Mesenchymal stem cell (in vitro differentiated cells and primary cell): ENCODE measurements around the gene ROBO2.

ENCODE experiments used
- DNase-seq: peaks from one replicate; pipeline ENCODE4 v3.0.0-alpha.2; 2013
- H2AFZ ChIP-seq: one replicate; pipeline ENCODE4 v1.6.1; 2013; ENCODE audit warnings: low read depth, mild to moderate bottlenecking, control low read depth, inconsistent platforms, low read length, moderate library complexity
- H2AK5ac ChIP-seq: 2 replicates; pipeline ENCODE4 v1.6.1; 2013; ENCODE audit warnings: low read length, moderate library complexity, mild to moderate bottlenecking, inconsistent platforms; ENCODE audit not compliant: severe bottlenecking
- H2BK120ac ChIP-seq: one replicate; pipeline ENCODE4 v1.6.1; 2013; ENCODE audit warnings: low read depth, mild to moderate bottlenecking, inconsistent platforms, low read length, moderate library complexity
- H2BK12ac ChIP-seq, 2 experiments: one replicate each; pipeline ENCODE4 v1.6.1; 2013; ENCODE audit warnings: inconsistent platforms in 2 of 2, low read length in 2 of 2, mild to moderate bottlenecking in 2 of 2, moderate library complexity in 2 of 2, control low read depth in 1 of 2
- H2BK15ac ChIP-seq: one replicate; pipeline ENCODE4 v1.6.1; 2013; ENCODE audit warnings: mild to moderate bottlenecking, low read depth, inconsistent platforms; ENCODE audit not compliant: poor library complexity, severe bottlenecking
- H2BK5ac ChIP-seq: 2 replicates; pipeline ENCODE4 v1.6.1; 2013; ENCODE audit warnings: low read depth, mild to moderate bottlenecking, low read length, control low read depth, inconsistent platforms; ENCODE audit not compliant: poor library complexity, severe bottlenecking
- H3K14ac ChIP-seq, 2 experiments: one replicate each; pipeline ENCODE4 v1.6.1; 2013; ENCODE audit warnings: inconsistent platforms in 2 of 2, low read length in 2 of 2, control low read depth in 1 of 2, mild to moderate bottlenecking in 1 of 2, moderate library complexity in 1 of 2
- H3K18ac ChIP-seq, 2 experiments: one replicate each; pipeline ENCODE4 v1.6.1; 2013; ENCODE audit warnings: inconsistent platforms in 2 of 2, low read length in 2 of 2, control low read depth in 1 of 2, low read depth in 1 of 2, mild to moderate bottlenecking in 1 of 2
- H3K23ac ChIP-seq, 2 experiments: one replicate each; pipeline ENCODE4 v1.6.1; 2013; ENCODE audit warnings: inconsistent platforms in 2 of 2, low read length in 2 of 2, mild to moderate bottlenecking in 2 of 2, moderate library complexity in 2 of 2, control low read depth in 1 of 2
- H3K27ac ChIP-seq: 2 replicates; pipeline ENCODE4 v1.5.1; 2013; ENCODE audit warnings: mild to moderate bottlenecking, moderate library complexity, low read length, control low read depth, inconsistent platforms; ENCODE audit not compliant: poor library complexity, severe bottlenecking
- H3K27me3 ChIP-seq, 2 experiments: 2 replicates each; pipeline versions ENCODE4 v1.6.1 to v1.7.0; 2013; ENCODE audit warnings: low read length in 2 of 2, mild to moderate bottlenecking in 2 of 2, moderate library complexity in 2 of 2, control low read depth in 1 of 2, inconsistent platforms in 1 of 2; ENCODE audit not compliant: control insufficient read depth in 1 of 2, insufficient read depth in 1 of 2
- H3K36me3 ChIP-seq, 2 experiments: 2 replicates each; pipeline versions ENCODE4 v1.6.1 to v1.7.0; 2013; ENCODE audit warnings: low read length in 2 of 2, control low read depth in 1 of 2, inconsistent platforms in 1 of 2, low read depth in 1 of 2, mild to moderate bottlenecking in 1 of 2; ENCODE audit not compliant: insufficient read depth in 2 of 2, control insufficient read depth in 1 of 2
- H3K4ac ChIP-seq, 2 experiments: one replicate each; pipeline ENCODE4 v1.6.1; 2013; ENCODE audit warnings: inconsistent platforms in 2 of 2, low read length in 2 of 2, mild to moderate bottlenecking in 2 of 2, moderate library complexity in 2 of 2, control low read depth in 1 of 2, low read depth in 1 of 2
- H3K4me1 ChIP-seq: 2 replicates; pipeline ENCODE4 v1.6.1; 2013; ENCODE audit warnings: low read depth, low read length, control low read depth; ENCODE audit not compliant: control insufficient read depth, insufficient read depth
- H3K4me2 ChIP-seq: 2 replicates; pipeline ENCODE4 v1.6.1; 2013; ENCODE audit warnings: low read length, mild to moderate bottlenecking, inconsistent platforms; ENCODE audit not compliant: poor library complexity, severe bottlenecking
- H3K4me3 ChIP-seq, 2 experiments: 2 replicates each; pipeline versions ENCODE4 v1.5.1 to v1.7.0; 2013; ENCODE audit warnings: low read length in 2 of 2, mild to moderate bottlenecking in 2 of 2, control low read depth in 1 of 2, low read depth in 1 of 2; ENCODE audit not compliant: insufficient read depth in 1 of 2
- H3K79me1 ChIP-seq: replicated peaks from 2 replicates; pipeline ENCODE4 v1.6.1; 2013; ENCODE audit warnings: mild to moderate bottlenecking, control low read depth, low read length, inconsistent platforms; ENCODE audit not compliant: poor library complexity, severe bottlenecking
- H3K9ac ChIP-seq: 2 replicates; pipeline ENCODE4 v1.7.0; 2013; ENCODE audit warnings: mild to moderate bottlenecking, low read length, moderate library complexity
- H3K9me3 ChIP-seq: 2 replicates; pipeline ENCODE4 v1.7.0; 2013; ENCODE audit warnings: mild to moderate bottlenecking, low read length; ENCODE audit not compliant: control insufficient read depth
- H4K8ac ChIP-seq: one replicate; pipeline ENCODE4 v1.6.1; 2013; ENCODE audit warnings: inconsistent platforms, mild to moderate bottlenecking, low read length, moderate library complexity
- H4K91ac ChIP-seq: one replicate; pipeline ENCODE4 v1.6.1; 2013; ENCODE audit warnings: mild to moderate bottlenecking, low read length, inconsistent platforms
- WGBS: methylation state at CpG from one replicate; pipeline ENCODE4 v1.1.7; 2013; ENCODE audit warnings: mixed read lengths; 5-methylcytosine and 5-hydroxymethylcytosine counted together

The ROBO2 gene

DNA sequence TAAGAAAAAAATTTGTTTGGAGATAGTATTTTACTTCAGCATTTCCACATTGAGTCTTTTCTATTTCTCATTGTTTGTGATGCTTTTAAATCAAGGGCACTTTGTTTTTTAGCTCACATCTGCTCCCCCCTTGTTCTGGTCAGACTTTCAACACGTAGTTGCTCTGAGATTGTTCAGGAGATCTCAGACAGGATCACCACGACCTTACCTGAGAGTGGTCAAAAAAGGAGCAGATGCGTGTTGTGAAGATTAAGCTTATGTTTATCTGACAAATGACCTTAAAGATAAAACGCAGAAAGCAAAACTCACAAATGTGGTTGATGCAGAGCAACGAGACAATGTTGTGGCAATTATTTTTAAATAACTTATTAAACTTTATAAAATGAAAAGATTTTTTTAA, 298.3 kb downstream of the ROBO2 start:
- no peak overlapping the region for H2AFZ ChIP-seq
- no peak overlapping the region for H3K23ac ChIP-seq
- WGBS = 81% methylated on average over 4 of the region's 5 CpGs
- no peak overlapping the region for H2BK15ac ChIP-seq
- H2AK5ac ChIP-seq = no peak overlapping the region
- no peak for DNase-seq
- no peak overlapping the region for H3K27ac ChIP-seq
- no peak overlapping the region for H2BK120ac ChIP-seq
- no peaks in the 10 kb centered on the region for H3K36me3 ChIP-seq
- H3K14ac ChIP-seq = no peak overlapping the region
- H3K9ac ChIP-seq = no peak overlapping the region
- no peak overlapping the region for H2BK12ac ChIP-seq
- H4K8ac ChIP-seq = no peak overlapping the region
- no peaks in the 10 kb centered on the region for H3K27me3 ChIP-seq
- no peak overlapping the region for H3K4me2 ChIP-seq
- H3K4me1 ChIP-seq = no peaks in the 10 kb centered on the region
- no peaks in the 10 kb centered on the region for H3K9me3 ChIP-seq
- no peak overlapping the region for H3K18ac ChIP-seq
- no peak overlapping the region for H4K91ac ChIP-seq
- no peak overlapping the region for H3K4ac ChIP-seq
- H2BK5ac ChIP-seq = no peak overlapping the region
- H3K4me3 ChIP-seq = no peak overlapping the region
- H3K79me1 ChIP-seq = no peaks in the 10 kb centered on the region

- WGBS = 95% methylated on average over 3 of the region's 6 CpGs
- Histone ChIP-seq H2BK15ac (no peak overlapping the region), H3K27ac (no peak overlapping the region), H2BK5ac (no peak overlapping the region), H3K4me1 (no peaks in the 10 kb centered on the region), H2AK5ac (no peak overlapping the region), H3K36me3 (no peaks in the 10 kb centered on the region), H3K18ac (no peak overlapping the region), H3K9ac (no peak overlapping the region), H3K4me2 (no peak overlapping the region), H3K14ac (no peak overlapping the region), H3K79me1 (no peaks in the 10 kb centered on the region), H3K27me3 (no peaks in the 10 kb centered on the region), H2AFZ (no peak overlapping the region), H2BK12ac (no peak overlapping the region), H3K23ac (no peak overlapping the region), H4K91ac (no peak overlapping the region), H3K9me3 (no peaks in the 10 kb centered on the region), H3K4me3 (no peak overlapping the region), H3K4ac (no peak overlapping the region), H4K8ac (no peak overlapping the region), H2BK120ac (no peak overlapping the region)
- no peak for DNase-seq
Observed at GRCh38 chr3:77342027-77342426, 302.1 kb downstream of the ROBO2 start.

GRCh38 chr3:77342688-77343087, 302.8 kb downstream of the ROBO2 start:
- no peak for DNase-seq
- Histone ChIP-seq H3K9ac (no peak overlapping the region), H4K91ac (no peak overlapping the region), H2BK12ac (no peak overlapping the region), H3K14ac (no peak overlapping the region), H2AK5ac (no peak overlapping the region), H2AFZ (no peak overlapping the region), H2BK5ac (no peak overlapping the region), H2BK120ac (no peak overlapping the region), H2BK15ac (no peak overlapping the region), H3K18ac (no peak overlapping the region), H3K23ac (no peak overlapping the region), H3K9me3 (no peaks in the 10 kb centered on the region), H3K4ac (no peak overlapping the region), H3K27me3 (no peaks in the 10 kb centered on the region), H3K4me2 (no peak overlapping the region), H3K27ac (no peak overlapping the region), H4K8ac (no peak overlapping the region), H3K36me3 (no peaks in the 10 kb centered on the region), H3K4me3 (no peak overlapping the region), H3K4me1 (no peaks in the 10 kb centered on the region), H3K79me1 (no peaks in the 10 kb centered on the region)
- 93% methylated on average over 4 of the region's 5 CpGs for WGBS

DNA sequence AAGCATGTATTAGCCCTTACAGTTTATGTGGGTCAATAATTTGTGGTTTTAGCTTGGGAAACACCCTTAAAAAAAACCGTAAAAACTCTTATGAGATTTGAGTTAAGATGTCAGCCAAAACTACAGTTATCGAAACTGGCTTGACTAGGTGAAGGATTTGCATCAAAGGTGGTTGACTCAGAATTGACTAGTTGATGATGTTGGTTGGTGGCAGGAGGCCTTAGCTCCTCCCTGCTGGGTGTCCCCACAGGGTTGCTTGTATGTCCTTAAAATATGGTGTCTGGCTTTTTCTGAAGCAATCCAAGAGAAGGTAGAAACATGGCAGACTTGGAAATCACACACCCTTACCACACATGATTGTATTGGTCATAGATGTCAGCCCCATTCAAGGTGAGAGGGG, 305.1 kb downstream of the ROBO2 start:
- no peak for DNase-seq
- Histone ChIP-seq H3K4me2 (no peak overlapping the region), H3K23ac (no peak overlapping the region), H4K91ac (no peak overlapping the region), H3K14ac (no peak overlapping the region), H2BK120ac (no peak overlapping the region), H2BK12ac (no peak overlapping the region), H3K79me1 (no peaks in the 10 kb centered on the region), H4K8ac (no peak overlapping the region), H2AK5ac (no peak overlapping the region), H3K4me1 (no peaks in the 10 kb centered on the region), H2AFZ (no peak overlapping the region), H3K18ac (no peak overlapping the region), H3K4me3 (no peak overlapping the region), H2BK5ac (no peak overlapping the region), H3K27me3 (no peaks in the 10 kb centered on the region), H3K36me3 (no peaks in the 10 kb centered on the region), H3K4ac (no peak overlapping the region), H3K9me3 (no peaks in the 10 kb centered on the region), H2BK15ac (no peak overlapping the region), H3K27ac (no peak overlapping the region), H3K9ac (no peak overlapping the region)
- WGBS = 92% methylated on average over 2 of the region's 2 CpGs
